RWPE2 (cell line): ENCODE measurements around the gene GLB1L.

Source experiments
- ATAC-seq: fragments of 200-7000 bp; cut with Tn5 transposase; 3 replicates; pipeline ENCODE4 v1.9.1; 2021; ENCODE audit warnings: low read depth
- DNase-seq: peaks from one replicate; pipeline ENCODE4 v3.0.0-alpha.2; 2020; ENCODE audit warnings: low spot score
- H3K27ac ChIP-seq: fragments of 450-650 bp; 2 replicates; pipeline ENCODE4 v1.5.1; 2017; ENCODE audit warnings: mild to moderate bottlenecking; ENCODE audit not compliant: poor library complexity, severe bottlenecking
- H3K27me3 ChIP-seq: fragments of 250-450 bp; sonication (Bioruptor Pico); 2 replicates; pipeline ENCODE4 v1.5.1; 2021; ENCODE audit warnings: mild to moderate bottlenecking, moderate library complexity; ENCODE audit not compliant: insufficient read depth, poor library complexity, severe bottlenecking
- H3K36me3 ChIP-seq: fragments of 250-450 bp; sonication (Bioruptor Pico); 2 replicates; pipeline ENCODE4 v1.5.1; 2020; ENCODE audit warnings: low read depth, mild to moderate bottlenecking, moderate library complexity
- H3K4me1 ChIP-seq: fragments of 250-450 bp; sonication (Bioruptor Pico); 2 replicates; pipeline ENCODE4 v1.5.1; 2021; ENCODE audit warnings: mild to moderate bottlenecking, moderate library complexity; ENCODE audit not compliant: insufficient read depth, poor library complexity, severe bottlenecking
- H3K4me3 ChIP-seq: fragments of 250-450 bp; sonication (Bioruptor Pico); 2 replicates; pipeline ENCODE4 v1.5.1; 2021; ENCODE audit warnings: mild to moderate bottlenecking, moderate library complexity; ENCODE audit not compliant: severe bottlenecking
- H3K9me3 ChIP-seq: fragments of 250-450 bp; sonication (Bioruptor Pico); 2 replicates; pipeline ENCODE4 v1.5.1; 2021; ENCODE audit warnings: mild to moderate bottlenecking, moderate library complexity; ENCODE audit not compliant: severe bottlenecking
- TF ChIP-seq, protein P1 (sequence below): fragments of 450-650 bp; IDR thresholded peaks from one replicate; pipeline ENCODE4 v1.5.1; 2017; ENCODE audit warnings: mild to moderate bottlenecking, moderate library complexity; ENCODE audit not compliant: poor library complexity, severe bottlenecking

The GLB1L gene

DNA sequence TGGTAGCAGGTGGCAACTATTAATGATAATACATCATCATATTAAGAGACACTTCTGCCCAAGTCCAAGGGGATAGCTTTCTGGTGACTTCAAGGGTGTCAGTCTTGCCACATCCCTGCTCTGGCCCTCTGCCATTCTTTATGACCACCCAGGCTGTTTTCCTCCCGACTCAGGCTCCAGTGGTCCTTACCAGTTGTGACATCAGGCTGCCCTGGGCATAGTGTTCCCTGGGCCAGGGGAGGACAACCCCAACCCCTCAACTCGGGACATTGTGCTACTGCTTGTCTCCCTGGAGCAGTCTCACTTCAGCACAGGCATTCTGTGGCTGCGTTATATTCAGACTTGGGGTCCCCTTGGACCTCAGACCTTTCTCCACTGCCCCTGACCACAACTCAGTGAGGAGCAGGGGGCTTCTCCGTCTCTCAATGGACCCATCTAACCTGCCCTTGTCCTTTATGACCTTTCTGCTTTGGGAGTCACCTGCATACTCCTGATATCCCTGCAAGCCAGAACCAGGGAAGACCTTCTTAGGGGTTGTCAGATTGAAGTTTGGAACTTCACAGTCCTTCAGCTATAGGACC, 46.8 kb upstream of the GLB1L start:
- ATAC-seq, result no peak

DNA sequence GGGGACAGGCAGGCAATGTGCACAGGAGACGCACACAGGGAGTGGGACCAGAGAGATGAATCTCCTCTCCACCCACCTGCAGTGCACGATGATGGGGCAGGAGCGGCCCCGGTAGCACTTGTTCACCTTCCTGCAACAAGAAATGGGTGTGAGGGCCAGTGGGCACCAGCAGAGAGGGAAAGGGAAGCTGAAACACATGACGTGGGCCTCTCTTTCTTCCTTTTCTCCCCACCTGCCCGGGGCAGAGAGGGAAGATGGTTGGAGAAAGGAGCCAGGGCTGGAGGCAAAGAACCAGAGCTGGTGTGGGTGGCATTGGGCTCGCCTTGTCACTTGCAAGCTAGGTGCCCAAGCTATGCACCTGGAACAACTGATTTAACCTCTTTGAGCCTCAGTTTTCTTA, 46.1 kb upstream of the GLB1L start:
- ATAC-seq, result no peak
- Histone ChIP-seq H3K36me3 (no peaks in the 10 kb centered on the region), H3K27ac (no peak overlapping the region)

More for the DNA sequence above, 46.8 kb upstream of the GLB1L start:
- Histone ChIP-seq H3K9me3 (no peaks in the 10 kb centered on the region), H3K4me3 (no peak overlapping the region), H3K27ac (no peak overlapping the region), H3K4me1 (peaks cover 13% of the 10 kb centered on the region), H3K27me3 (no peaks in the 10 kb centered on the region), H3K36me3 (no peaks in the 10 kb centered on the region)
- DNase-seq, result no peak
- TF ChIP-seq, protein P1, sequence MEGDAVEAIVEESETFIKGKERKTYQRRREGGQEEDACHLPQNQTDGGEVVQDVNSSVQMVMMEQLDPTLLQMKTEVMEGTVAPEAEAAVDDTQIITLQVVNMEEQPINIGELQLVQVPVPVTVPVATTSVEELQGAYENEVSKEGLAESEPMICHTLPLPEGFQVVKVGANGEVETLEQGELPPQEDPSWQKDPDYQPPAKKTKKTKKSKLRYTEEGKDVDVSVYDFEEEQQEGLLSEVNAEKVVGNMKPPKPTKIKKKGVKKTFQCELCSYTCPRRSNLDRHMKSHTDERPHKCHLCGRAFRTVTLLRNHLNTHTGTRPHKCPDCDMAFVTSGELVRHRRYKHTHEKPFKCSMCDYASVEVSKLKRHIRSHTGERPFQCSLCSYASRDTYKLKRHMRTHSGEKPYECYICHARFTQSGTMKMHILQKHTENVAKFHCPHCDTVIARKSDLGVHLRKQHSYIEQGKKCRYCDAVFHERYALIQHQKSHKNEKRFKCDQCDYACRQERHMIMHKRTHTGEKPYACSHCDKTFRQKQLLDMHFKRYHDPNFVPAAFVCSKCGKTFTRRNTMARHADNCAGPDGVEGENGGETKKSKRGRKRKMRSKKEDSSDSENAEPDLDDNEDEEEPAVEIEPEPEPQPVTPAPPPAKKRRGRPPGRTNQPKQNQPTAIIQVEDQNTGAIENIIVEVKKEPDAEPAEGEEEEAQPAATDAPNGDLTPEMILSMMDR, result no peak

DNA sequence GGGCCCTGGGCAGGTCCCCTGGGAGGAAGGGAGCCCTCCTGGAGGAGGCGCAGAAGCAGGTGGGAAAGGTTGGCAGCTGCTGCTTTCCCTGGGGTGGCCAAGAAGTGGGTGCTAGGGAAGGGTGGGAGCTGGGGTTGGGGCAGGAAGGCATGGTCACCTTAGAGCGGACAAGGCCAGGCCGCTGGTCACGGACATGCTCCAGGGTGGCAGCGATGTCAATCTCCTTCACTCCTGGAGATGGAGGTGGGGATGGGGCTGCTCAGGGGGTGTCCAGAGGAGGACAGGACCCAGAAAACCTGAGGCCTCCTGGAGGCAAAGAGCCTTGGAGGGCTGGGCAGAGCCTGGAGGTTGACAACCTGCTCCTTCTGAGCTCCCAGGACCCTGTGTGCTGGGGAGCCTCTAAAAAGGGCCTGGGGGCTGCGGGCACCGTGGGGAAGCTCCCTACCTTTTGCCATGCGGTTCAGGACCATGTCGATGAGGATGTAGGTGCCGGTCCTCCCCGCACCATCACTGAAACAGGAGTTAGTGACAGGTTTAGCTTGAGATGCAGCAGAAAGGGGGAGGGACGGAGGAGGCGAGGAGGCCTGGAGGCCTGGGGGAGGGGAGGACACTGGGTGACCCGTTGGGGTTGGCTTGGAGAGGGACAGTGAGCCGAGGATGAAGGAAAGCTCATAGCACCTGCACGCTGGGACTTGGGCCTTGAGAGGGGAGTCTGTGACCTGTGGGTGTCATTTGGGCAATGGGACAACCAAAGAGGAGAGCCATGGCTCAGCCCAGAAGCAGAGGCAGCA, 45.3 kb upstream of the GLB1L start:
- Histone ChIP-seq H3K27ac (peak overlapping the region; percentile 79), H3K4me1 (peaks cover 24% of the 10 kb centered on the region)

More for the DNA sequence above, 46.1 kb upstream of the GLB1L start:
- no peak for DNase-seq
- Histone ChIP-seq H3K9me3 (no peaks in the 10 kb centered on the region), H3K27me3 (no peaks in the 10 kb centered on the region), H3K4me3 (no peak overlapping the region), H3K4me1 (peaks cover 19% of the 10 kb centered on the region)
- TF ChIP-seq, protein P1, result no peak

DNA sequence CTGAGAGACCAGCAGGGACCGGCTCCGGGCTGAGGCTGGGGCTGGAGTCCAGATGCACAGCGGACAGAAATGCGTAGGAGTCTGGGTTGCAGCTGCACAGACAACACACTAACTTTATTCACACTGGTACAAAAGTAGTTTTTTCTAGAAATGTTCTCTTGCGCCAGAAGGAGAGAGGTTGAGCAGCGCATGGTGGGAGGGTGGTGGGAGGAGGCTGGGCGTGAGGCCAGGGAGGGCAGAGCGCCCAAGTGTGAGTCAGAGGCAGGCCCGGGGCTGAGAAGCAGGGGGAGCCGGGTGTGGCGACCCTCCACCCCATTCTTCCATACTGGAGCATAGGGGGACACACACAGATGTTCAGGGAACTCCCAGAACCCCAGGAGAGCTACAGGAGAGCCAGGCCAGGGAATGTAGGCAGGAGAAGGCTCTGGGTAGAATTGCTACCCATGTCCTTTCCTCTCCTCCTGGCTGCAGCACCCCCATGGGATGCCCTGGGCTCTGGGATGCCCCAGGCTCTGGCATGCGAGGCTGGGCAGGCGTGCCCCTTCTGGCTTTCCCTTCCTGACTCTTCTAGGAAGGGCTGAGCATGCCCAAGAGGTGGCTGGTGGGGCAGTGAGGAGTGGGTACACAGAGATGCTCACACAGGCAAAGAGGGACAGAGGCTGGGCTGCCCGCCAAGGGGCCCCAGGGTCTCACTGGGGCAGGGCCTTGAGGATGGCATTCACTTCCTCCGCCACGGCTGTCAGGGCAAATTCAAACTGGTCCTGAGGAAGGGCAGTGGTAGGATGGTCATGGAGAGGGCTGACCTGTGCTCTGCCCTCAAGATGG, 44.5 kb upstream of the GLB1L start:
- Histone ChIP-seq H3K4me3 (no peak overlapping the region), H3K27me3 (no peaks in the 10 kb centered on the region), H3K9me3 (no peaks in the 10 kb centered on the region), H3K4me1 (peaks cover 27% of the 10 kb centered on the region), H3K36me3 (peaks cover 8% of the 10 kb centered on the region), H3K27ac (peak overlapping the region; percentile 79)
- ATAC-seq, result peak; percentile 53
- TF ChIP-seq, protein P1, result no peak
- DNase-seq, result peak; percentile 81

More for the DNA sequence above, 45.3 kb upstream of the GLB1L start:
- Histone ChIP-seq H3K9me3 (no peaks in the 10 kb centered on the region), H3K27me3 (no peaks in the 10 kb centered on the region), H3K36me3 (0 out of 2 replicates have a peak, but pooled peaks cover under 1% of the 10 kb centered on the region), H3K4me3 (no peak overlapping the region)
- TF ChIP-seq, protein P1, result no peak
- no peak for ATAC-seq
- DNase-seq, result no peak
